ENCODE results near the gene FOXS1.

DNA sequence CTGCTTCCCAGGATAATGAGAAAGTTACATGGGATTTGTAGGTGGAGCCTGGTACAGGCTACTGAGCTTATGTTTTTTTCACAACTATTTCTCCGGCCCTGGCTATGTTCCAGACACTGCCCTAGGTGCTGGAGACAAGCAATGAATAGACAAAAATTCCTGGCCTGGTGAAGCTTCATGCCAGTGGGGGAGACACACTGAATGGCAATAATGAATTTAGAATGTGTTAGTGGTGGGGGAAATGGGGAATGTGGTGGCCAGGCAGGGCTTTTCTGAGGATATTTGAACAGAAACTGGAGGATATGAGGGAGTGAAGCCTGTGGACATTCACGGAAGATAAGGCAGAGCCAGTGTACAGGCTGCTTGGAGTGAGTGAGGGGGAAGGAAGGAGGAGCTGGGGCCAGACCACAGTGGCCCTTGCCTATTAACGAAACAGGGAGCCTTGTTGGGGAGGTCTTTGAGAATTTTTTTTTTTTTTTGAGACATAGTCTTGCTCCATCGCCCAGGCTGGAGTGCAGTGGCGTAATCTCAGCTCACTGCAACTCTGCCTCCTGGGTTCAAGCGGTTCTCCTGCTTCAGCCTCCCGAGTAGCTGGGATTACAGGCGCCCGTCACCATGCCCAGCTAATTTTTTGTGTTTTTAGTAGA lies 6.6 kb downstream of the FOXS1 start:
- no peak for TF ChIP-seq EGR1 (IDR thresholded peaks at IDR 0.05)
- TF ChIP-seq, protein P1, sequence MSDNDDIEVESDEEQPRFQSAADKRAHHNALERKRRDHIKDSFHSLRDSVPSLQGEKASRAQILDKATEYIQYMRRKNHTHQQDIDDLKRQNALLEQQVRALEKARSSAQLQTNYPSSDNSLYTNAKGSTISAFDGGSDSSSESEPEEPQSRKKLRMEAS (IDR thresholded peaks at IDR 0.05) = 0 out of 2 replicates have a peak, but pooled peaks have one; percentile 7
- no peak for TF ChIP-seq FOXM1 (IDR thresholded peaks at IDR 0.05; ENCODE audit: borderline replicate concordance, low read depth)
- TF ChIP-seq RAD21 (IDR thresholded peaks at IDR 0.05; ENCODE audit: low read depth) = no peak
- TF ChIP-seq EP300 (IDR thresholded peaks at IDR 0.05; ENCODE audit: borderline replicate concordance) = no peak
- no peak for TF ChIP-seq YY1 (IDR thresholded peaks at IDR 0.05; ENCODE audit: low read depth)
- peak; percentile 33; the same call in 1 of the 2 replicates for TF ChIP-seq TEAD4 (IDR thresholded peaks at IDR 0.05)
- no peak for TF ChIP-seq CEBPB (IDR thresholded peaks at IDR 0.05)
